HG03064 (cell line): ENCODE measurements around the gene NEXMIF.
"Not testable (repeated sequence)": the region's sequence is repeated elsewhere in the genome, so short reads cannot be mapped to it uniquely, and the experiment has no call there.

Experiments used
- ATAC-seq: cut with Tn5 transposase; IDR thresholded peaks from one replicate; pipeline ENCODE4 v1.9.1; 2021; ENCODE audit warnings: low read depth; ENCODE audit not compliant: unreplicated experiment

Gene NEXMIF

DNA sequence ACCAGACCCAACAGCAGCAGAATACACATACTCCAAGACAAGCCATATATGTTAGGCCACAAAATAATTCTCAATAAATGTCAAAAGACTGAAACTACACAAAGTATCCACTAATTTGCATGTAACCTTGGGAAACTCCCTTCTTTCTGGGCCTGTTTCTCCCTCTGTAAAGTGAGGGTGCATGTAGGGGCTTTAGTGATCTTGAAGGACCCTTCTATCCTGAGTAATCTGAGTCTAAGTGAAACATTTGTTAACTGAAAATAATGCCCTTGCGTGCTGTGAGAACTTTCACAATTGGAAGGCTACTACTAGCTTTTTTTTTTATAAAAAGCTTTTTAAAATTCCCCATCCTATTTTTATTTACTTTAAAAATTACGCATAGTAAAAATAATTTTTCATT, 125.2 kb downstream of the NEXMIF start:
- ATAC-seq, result no peak

DNA sequence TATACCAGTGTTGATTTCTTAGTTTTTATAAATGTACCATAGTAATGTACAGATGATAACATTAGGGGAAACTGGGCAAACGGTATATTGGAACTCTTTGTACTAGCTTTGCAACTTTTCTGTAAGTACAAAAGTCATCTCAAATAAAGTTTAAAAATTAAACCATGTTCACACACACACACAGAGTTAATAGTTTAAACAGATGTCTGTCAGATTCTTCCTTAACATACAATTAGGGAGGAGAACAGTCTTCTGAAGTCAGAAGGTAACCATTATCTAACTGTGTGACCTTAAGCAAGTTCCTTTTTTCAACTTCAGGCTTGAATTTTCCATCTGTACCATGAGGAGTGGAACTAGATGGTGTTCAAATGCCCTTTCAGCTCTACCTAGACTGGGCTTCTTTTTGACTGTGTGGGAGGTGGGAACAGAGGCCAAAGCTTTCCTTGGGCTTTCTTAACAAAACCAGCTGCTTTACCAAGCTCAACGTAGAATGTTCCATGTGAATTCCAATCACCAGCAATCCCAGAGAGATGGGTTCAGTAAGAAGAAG, 127.8 kb downstream of the NEXMIF start:
- ATAC-seq, result no peak

DNA sequence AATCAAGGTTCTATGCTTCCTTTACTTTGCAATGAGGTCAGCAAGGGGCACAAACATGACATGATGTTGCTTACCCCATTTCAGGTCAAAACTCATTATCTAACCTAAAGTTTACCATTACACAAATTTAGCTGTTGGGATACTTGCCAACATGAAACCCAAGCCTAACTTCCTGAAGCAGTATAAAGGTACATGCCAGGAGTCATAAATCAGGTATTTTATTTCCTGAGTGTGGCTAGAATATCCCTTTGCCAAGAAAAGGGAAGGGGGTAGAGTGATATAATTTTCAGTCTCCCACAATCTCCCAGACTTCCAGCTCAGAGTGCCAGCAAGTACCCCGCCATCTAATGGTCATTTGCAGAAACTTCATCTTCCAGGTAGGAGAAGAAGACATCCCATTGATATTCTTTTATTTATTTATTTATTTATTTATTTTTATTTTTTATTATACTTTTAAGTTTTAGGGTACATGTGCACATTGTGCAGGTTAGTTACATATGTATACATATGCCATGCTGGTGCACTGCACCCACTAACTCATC, 136.6 kb downstream of the NEXMIF start:
- no peak for ATAC-seq

DNA sequence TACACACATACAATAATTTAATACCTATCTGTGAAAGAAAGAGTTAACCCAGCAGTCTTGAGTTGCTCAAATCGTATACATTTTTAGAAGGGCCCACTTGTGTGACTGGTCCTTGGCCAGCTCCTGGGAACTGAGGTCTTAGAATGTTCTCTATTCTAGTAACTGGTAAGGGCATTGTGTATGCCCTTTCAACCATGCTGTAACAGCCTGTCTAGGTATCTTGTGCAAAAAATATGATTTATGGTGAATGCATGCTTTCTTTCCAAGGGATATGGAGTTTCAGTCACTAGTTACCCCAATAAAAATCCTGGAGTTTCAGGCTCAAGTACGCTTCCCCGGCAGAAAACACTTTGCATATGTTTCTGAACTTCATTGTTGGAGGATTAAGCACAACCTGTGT, 140.6 kb downstream of the NEXMIF start:
- no peak for ATAC-seq

DNA sequence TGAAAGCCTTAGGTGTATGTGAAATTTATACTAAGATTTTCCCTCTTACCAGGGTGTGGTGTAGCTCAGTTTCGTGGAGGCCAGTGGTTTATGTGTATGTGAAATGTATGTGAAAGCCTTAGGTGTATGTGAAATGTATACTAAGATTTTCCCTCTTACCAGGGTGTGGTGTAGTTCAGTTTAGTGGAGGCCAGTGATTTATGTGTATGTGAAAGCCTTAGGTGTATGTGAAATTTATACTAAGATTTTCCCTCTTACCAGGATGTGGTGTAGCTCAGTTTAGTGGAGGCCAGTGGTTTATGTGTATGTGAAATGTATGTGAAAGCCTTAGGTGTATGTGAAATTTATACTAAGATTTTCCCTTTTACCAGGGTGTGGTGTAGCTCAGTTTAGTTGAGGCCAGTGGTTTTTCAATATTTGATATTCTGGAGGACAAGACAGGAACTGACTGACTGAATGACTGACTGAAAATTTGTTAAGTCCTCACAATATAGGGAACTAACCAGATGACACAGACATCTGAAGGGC, 143.7 kb downstream of the NEXMIF start:
- ATAC-seq, result no peak

DNA sequence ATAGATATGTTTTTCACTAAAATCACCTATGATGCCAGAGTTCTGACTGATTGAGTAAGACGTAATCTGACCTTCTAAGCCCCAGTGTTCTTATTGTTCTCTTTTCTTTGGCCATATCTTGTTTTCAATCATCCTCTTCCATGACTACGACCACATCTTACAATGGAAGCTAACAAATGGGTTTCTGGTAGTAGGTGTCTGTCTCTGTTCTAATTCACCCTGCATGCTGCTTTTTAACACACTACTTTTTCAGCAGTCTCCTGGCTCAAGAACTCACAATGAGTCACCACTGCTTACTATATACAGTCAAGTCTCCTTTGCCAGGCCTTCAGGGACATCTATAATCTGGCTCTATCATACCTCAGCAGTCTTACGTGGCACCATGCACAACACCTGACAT, 146.1 kb downstream of the NEXMIF start:
- ATAC-seq, result no peak

DNA sequence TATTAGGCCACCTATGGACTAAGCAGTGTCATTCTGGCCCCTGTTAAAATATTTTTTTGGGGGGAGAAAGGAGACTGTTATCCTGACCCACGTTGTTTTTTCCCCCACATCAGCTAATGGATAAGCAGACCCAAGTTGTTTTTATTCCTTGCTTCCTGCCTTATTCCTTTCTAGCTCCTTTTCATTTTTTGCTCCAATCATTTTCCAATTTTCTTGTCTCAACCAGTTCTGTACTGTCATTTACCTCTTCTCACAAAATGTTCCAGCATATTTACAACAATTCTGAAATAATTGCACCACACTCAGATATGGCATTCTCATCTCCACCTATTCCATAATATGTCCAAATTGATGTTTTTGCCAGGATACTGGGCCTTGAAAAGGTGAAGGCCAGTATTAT, 150.3 kb downstream of the NEXMIF start:
- no peak for ATAC-seq

DNA sequence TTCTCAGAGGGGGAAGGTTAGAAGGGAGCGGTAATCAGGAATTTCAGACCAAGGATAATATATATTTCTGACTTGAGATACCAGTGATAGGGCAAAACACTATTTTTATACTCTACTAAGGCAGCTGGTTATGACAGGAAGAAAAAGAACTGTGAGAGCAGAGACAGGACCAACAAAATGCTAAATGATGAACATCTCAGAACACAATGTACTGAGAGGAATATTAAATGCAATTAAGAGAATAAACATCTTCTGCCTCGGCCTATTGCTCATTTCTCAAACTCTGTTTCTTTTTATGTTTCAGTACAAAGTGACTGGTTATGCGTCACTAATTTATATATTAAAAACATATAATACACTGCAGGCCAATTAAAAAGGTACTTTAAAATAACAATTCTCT, 188.8 kb downstream of the NEXMIF start:
- no peak for ATAC-seq

DNA sequence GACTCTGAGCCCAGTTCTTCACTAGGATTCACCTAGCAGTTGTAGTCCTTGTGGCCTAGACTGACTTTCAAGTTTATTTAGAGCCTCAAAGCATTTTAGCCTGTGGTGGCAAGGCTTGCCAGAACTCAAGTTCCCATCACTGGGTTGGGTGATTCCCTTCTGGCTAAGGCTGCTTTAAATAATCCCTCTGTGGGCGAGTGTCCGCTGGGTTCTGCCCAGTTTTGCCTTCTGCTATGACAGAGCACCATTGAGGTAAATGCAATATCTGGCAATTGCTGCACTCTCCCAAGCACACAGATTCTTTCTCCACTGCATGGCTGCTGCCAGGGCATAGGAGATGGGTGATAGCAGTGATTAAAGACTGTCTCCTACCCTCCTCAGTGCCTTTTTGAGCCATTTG, 220.0 kb downstream of the NEXMIF start:
- ATAC-seq, result no peak

DNA sequence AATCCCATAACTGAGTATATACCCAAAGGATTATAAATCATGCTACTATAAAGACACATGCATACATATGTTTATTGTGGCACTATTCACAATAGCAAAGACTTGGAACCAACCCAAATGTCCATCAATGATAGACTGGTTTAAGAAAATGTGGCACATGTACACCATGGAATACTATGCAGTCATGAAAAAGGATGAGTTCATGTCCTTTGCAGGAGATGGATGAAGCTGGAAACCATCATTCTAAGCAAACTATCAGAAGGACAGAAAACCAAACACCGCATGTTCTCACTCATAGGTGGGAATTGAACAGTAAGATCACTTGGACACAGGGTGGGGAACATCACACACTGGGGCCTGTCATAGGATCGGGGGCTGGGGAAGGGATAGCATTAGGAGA, 223.9 kb downstream of the NEXMIF start:
- ATAC-seq, result not testable (repeated sequence)

DNA sequence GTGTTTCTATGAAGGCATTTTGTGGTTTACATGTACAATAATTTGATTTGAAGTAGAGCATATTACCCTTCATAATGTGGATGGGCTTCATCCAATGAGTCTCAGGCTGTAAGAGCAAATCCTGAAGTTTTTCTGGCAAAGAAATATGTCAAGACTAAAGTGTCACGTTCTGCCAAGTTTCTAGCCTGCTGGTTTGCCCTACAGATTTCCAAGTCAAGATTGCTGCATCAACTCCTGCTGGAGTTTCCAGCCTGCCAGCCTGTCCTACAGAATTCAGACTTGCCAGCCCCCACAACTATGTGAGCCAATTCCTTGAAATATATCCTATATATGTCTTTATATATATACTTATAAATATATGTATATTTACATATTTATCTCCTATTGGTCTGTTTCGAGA, 240.8 kb downstream of the NEXMIF start:
- ATAC-seq, result no peak
